ENCODE results near the gene AMIGO3.

AMIGO3 gene

DNA sequence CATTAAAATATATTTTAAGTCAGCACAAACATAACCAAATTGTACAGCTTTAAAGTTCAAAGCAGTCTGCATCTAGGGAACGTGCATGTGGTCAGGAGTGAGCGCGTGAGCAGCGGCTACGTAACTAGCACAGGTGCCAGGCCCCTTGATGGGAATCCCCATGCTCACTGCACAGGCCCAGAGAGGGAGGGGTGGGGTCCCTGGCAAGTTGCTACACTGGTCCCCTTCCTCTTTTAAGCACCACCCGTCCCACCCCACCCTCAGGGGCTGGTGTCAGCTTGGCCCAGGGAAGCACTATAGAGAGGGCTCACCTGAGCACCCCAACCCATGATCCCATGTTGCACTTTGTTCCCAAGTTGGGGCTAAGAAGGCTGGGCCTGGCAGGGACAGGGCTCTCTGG is 5.1 kb upstream of the AMIGO3 start:
- DNase-seq (ENCODE audit: low read depth in 2 of 2): no peak

DNA sequence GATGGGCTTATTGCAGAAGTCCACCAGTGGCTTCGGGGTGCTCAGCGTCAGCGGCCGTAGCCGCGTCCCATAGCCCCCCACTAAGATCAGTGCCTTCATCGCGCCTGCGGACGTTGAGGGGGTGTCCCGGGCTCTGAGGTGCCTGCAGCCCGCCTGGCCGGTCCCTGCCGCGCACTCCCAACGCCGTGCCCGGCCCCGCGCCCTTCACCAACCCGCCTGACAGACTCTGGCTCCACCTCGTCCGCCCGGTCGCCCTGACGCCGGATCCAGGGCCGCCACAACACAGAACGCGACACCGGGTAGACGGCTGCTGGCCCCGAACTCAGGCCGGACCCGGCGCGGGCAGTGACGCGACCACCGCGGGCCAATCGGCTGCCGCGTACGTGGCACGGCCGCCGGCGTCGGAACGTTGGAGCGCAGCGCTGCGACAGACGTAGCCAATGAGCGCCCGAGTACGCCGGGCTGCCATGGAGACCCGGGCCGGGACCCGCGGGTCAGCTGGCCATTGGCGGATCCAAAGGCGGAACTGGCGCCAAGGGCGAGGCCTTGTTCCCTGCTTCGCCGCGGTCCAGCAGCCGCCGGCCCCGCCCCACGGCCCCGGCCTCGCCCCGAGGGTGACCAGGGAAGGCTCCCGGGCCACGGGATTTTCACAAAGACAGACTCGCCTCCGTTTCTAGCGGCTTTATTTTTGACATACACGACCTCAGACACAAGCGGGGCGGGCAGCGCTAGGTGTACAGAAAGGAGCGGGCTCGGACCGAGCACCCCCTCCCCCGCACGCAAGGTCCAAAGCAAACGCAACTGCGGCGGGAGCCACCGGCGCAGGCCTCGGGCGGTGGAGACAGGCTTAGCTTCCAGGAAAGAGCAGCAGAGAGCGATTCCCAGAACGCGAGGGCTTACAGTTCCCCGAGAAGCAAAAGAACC is 4.4 kb upstream of the AMIGO3 start, which contains the start of gene GMPPB:
Gene GMPPB (minus strand): TSS at position 324 of the 924 bp plus-strand sequence. CDS start 225 bp downstream, at position 99.
- peak; percentile 90 to 92 for DNase-seq (ENCODE audit: low read depth in 2 of 2)

DNA sequence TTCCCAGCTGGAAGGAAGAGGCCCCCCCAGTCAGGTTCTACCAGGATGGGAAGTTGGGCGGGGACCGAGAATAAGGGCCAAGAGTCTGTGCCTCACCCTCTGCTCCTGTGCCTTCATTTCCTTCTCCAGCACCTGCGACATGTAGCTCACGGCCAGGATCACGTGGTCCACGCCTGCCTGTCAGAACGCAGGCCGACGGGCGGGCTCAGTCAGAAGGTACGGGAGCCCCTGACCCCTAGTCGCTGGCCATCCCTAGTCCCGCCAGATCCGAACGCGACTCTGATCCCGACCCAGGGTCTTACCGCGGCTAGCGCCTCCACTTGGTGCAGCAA is 3.8 kb upstream of the AMIGO3 start:
- peak; percentile 29 to 46 for DNase-seq (ENCODE audit: low read depth in 2 of 2)

DNA sequence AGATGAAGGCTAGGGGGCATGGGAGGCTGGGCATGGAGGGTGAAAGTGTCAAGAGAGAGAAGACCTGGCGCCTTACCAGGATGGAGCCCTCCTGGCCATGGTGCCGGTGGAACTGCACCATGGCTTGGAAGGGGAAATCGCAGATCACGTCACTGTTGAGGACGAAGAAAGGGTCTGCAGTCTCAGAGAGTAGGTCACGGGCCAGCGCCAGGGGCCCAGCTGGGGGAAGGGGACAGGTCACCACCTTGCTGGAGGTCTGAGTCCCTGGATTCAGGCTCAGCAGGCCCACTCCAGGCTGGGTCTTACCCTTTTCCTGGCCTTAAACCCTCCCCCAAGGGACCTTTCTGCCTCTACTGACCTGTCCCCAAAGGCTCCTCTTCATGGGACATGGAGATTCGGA is 3.4 kb upstream of the AMIGO3 start:
- DNase-seq (ENCODE audit: low read depth in 2 of 2): no peak

DNA sequence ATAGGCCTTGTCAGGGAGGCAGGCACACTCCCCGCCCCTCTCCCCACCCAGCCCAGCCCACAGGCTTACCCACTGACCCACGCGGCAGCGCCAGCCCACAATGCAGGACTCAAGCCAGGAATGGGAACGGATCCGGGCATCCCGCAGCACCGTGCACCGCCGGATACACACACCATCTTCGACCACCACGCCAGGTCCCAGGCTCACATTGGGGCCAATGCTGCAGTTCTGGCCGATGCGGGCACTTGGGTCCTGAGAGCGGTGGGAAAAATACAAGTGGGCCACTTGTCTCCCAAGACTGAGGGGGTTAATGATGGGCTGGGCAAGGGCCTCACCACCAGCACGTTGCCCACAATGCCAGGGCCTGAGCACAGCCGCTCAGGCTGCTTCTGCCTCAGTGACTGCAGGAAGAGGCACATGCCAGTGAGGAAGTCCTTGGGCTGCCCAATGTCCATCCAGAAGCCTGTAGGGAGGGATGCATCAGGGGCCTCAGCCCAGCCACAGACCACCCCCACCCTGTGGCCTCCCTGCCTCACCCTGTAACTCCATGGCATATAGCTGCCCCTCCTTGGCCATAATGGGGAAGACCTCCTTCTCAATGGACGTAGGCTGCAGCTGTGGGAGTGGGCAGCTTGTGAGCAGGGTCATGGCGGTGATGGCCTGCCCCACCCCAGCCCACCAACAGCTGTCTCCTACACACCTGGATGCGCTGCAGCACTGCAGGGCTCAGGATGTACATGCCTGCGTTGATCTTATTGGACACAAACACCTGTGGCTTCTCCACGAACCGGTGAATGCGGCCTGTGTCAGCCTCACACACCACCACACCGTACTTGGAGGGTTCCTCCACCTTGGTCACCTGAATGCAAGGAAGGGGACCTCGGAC is 2.7 kb upstream of the AMIGO3 start:
- DNase-seq (ENCODE audit: low read depth in 2 of 2): no peak

DNA sequence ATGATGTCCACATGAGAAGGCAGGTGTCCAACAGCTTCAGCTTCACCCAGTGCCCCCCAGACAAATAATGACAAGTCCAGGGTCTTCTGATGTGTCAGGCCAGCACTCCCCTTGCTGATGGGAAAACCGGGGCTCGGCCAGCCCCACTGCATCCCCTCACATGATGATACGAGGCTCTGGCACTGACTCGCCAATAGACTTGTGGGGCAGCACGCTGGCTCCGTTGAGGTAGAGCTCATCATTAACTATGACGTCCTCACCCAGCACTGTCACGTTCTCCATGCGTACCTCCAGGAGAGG is 2.1 kb upstream of the AMIGO3 start:
- no peak for DNase-seq (ENCODE audit: low read depth in 2 of 2)

DNA sequence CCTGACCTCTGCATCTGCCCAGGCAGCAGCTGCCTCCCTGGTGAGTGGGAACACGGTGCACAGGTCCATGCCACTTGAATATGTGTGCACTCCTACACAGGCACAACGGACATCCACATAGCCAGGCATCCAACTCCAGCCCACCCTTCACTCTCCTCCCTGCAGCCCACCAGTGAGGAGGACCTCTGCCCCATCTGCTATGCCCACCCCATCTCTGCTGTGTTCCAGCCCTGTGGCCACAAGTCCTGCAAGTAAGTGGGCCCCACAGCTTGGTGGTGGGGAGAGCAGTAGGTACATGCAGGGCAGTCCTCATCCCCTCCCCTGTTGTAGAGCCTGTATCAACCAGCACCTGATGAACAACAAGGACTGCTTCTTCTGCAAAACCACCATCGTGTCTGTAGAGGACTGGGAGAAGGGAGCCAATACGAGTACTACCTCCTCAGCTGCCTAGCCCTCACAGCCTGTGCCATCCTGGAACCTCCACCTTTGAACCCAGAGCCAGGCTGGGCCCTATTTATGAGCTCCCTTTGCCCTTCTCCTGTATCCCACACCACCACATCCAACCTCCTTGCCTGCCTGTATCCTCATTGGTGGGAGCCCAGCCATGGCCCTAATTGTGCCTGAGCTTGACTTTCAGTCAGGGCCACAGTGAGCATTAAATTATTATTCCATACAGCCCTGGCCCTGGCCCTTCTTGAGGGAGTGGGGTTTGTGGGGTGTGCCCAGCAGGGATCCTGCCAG is 1.5 kb upstream of the AMIGO3 start:
- no peak for DNase-seq (ENCODE audit: low read depth in 2 of 2)

DNA sequence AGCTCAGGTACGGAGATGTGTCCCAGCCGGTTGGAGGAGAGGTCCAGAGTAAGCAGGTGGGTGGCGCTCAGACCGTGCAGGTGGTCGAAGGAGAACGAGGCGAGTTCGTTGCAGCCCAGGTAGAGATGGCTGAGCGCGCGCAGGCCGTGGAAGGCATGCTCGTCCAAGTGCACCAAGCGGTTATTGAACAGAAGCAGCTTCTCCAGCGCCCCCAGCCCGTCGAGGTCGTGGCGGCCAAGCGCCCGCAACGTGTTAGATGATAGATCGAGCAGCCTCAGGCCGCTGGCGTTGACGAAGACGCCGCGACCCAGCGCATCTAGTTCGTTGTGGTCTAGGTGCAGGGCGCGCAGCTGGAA is 648 bp downstream of the AMIGO3 start:
- no peak for DNase-seq (ENCODE audit: low read depth in 2 of 2)

DNA sequence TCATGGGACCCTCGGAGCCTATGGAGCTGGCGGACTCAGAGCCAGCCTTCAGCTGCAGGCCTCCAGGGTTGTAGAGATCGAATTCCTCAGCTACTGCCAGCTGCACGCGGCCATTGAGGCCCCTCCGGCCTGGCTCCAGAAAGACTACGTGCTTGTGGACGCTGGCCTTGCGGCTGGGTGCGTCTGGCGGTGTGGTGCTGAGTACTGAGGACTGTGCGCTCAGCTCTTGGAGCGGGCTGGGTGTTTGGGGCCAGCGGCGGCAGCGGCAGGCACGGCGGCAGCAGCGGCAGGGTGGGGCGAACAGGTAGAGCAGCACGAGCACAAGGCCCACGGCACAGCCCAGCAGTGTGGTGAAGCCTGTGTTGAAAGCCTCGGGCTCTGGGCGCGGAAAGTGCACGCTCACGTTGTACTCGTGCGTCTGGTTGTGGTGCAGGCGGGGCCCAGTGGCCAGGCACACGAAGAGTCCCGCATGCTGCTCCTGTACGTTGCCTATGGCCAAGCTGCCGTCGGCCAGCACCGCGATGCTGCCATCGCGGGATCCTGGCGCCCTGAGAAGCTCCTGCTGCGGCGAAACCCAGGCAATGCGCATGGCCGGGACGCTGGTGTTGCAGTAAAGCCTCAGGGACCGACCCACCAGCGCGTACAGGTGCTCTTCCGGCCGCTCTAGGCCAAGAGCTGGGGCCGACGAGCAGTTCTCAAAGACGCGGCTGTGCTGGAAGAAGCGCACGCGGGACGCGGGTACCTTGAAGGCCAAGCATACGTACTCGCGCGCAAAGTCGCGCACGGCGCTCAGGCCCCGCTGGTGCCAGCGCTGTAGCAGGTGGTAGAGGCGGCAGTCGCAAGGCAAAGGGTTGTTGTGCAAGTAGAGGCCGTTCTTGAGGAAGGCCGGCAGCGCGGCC is 1.3 kb downstream of the AMIGO3 start:
- DNase-seq (ENCODE audit: low read depth in 2 of 2): no peak

DNA sequence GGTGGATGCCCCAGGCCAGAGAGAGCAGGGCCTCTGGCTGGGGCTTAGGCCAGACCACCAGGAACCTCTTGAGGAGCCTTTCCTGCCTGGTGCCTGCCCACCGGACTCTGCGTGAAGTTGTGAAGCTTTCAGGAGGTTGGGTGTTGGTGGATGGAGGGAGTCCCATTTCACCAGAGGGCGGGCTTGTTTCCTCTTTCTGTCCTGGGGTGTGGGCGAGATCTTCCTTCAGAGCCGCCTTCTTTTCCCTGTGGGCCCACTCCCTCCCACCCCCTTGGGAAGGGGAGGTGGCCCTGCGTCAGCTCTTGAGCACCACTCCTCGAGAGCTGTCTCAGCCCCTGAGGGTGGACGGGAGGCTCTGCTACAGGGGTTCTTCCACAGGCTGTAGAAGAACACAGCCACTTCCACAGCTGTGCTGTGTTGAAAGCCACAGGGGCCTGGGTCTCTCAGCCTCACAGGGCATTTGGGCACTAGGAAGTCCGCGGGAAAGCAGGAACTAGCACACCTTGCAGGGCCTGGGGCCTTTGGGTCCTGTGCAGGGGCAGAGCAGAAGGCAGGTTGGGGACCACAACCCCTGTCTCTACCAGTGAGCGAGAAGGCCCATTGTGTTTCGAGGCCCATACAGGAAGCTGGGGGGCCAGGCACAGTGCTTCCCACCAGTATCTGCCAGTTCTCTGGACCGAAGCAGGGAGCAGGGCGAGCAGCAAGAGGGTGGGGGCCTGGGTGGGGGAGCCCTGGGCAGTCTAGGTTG is 2.1 kb downstream of the AMIGO3 start:
- no peak for DNase-seq (ENCODE audit: low read depth in 2 of 2)

DNA sequence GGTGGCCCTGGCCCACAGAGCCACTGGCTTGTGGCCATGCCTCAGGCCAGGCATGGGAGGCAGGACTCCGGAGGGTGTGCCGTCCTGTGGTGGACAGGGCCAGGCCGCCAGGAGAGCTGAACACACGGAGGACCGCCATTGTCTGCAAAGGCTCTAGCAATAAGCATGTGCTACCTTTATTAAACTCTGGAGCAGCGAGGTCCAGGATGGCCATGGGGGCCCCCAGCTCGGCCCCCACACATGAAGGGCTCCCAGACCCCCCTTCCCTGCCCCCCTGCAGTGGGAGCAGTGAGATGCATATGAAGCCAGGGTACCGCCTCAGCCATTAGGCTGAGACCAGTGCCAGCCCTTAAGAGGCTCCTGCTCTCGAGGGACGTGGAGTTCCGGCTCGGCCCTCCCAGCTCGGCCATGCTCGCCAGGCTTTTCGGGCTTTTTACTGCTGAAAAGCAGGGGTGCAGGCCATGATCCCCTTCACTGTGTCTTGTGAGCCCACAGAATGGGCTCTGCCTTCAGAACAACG is 2.7 kb downstream of the AMIGO3 start:
- no peak for DNase-seq (ENCODE audit: low read depth in 2 of 2)

DNA sequence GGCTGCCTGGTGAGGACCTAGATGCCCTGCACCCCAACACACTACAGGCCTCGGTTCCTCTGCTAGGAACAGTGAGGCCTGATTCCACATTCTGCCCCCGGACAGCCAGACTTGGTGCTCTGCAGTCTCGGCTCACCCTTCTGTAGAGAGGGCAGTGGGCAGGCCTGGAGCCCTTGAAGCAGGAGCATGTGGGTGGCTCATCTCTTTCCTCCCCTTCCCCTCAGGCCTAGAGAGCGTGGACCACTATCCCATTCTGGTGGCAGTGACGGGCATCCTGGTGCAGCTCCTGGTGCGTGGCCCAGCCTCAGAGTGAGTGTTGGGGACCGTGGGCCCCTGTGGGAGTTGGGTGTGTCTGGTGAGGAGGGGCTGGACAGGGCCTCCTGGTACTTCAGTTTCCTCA is 3.3 kb downstream of the AMIGO3 start:
- no peak for DNase-seq (ENCODE audit: low read depth in 2 of 2)

DNA sequence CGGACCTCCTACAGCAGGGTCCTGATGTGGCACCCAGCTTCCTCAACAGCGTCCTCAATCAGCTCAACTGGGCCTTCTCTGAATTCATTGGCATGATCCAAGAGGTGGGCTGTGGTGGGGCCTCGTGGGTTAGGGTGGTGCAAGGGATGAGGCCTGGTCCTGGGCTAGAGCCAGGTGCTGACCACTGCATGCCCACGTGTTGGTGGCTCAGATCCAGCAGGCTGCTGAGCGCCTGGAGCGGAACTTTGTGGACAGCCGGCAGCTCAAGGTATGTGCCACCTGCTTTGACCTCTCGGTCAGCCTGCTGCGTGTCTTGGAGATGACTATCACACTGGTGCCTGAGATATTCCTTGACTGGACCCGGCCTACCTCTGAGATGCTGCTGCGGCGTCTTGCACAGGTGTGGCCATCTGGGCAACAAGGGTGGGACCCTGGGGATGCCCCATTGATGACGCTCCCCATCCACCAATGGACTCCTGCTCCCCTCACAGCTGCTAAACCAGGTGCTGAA is 3.8 kb downstream of the AMIGO3 start:
- no peak for DNase-seq (ENCODE audit: low read depth in 2 of 2)

DNA sequence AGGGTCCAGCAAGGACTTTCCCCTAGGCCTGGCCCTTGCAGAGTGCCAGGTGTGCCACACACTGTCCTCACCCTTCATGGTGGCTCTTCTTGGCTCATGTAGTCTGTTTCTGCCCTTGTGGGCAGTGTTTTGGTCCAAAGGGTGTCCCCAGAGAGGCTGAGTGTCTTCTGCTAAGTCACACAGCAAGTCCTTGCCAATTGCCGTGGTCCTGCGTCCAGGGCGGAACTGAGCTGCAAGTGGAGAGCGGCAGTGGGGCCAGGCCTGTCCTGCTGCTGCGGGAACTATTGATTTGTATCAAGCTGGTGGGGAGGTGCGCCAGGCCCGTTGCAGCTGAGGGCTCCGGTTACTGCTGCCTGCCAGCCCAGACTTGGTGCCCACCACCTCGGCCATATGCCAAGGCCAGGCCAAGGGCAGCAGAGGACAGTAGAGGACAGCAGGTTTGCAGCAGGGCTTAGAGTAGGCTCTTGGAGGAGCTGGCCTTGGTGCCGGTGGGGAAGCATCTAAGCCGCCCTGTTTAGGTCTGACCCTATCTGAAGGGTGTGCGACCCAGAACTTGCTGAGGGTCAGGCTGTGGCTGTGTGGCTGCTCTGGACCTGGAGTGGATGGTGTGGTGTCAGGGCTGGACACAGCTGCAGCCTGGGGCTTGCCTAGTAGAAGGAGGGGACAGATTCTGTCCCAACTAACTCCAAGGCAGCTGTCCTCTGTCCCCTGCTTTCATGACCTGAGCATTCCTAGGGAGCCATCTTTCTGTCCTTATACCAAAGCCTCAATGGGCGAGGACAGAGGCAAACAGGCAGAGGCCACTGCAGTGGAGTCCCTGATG is 4.5 kb downstream of the AMIGO3 start:
- no peak for DNase-seq (ENCODE audit: low read depth in 2 of 2)

DNA sequence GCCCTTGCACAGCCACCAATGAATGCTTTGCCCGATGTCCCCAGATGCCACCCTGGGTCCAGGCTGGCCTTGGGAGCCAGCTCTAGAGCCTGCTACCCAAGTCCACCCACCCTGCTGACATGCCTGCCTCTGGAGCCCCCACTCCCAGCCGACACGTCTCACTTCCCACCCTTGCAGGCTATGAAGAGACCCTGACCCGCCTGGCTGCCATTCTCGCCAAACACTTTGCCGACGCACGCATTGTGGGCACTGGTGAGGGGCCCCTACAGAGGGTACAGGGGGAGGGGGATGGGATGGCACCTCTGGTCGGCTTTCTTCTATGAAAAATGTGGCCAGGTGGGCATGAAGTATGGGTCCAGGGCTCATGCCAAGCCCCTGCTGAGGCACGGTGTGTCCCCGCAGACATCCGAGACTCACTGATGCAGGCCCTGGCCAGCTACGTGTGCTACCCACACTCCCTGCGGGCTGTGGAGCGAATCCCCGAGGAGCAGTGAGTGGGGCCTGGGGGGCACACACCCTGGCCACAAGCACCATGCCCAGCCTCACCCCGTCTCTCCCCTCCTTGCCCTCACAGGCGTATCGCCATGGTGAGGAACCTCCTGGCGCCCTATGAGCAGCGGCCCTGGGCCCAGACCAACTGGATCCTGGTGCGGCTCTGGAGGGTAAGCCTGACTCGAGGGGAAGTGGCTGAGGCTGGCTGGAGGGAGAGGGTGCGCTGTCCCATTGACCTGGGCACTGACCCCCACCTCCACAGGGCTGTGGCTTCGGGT is 6.0 kb downstream of the AMIGO3 start:
- no peak for DNase-seq (ENCODE audit: low read depth in 2 of 2)

DNA sequence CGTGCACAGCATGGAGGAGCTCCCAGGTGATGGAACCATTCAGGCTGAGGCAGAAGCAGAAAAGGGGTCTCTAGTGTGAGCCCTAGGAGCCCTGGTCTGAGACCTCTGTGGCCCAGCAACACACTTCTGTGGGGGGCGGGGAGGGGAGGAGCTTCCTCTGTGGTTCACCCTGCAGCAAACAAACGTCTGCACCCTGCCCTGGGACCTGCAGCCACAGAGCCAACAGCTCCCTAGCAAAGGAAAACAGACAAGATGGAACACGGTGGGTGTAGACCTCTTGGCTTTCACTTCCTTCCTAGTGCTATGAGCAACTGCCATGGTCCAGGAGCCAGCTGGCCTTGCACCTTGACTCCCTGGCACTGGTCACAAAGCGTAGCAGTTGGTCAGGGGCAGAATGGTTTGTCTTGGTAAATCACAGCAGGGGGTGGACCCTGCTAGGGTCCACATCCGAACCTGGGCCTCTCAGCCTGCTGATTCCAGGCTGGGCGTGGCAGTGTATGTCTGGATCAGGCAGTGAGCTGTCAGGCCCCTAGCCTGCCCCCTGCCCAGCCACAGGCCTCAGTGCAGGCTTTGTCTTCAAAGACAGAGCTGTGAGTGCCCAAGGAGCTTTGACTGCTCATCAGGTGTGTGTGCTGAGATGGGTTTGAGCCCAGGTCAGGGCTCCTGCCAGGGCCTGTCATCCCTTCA is 6.7 kb downstream of the AMIGO3 start:
- DNase-seq (ENCODE audit: low read depth in 2 of 2): no peak

DNA sequence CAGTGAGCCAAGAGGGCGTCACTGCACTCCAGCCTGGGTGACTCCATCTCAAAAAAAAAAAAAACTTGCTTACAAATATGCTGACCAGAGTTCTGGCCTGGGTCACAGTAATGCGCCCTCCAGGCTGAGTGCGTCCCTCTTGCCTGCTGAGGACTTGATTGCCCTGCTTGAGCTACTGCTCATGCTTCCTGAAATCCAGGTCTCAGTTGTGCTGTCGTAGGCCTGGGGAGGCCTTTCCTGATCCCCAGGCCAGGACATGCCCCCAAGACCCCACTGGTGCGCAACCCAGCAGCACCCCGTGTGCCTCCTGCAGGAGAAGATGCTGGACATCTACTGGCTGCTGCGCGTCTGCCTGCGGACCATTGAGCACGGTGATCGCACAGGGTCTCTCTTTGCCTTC is 7.3 kb downstream of the AMIGO3 start:
- DNase-seq (ENCODE audit: low read depth in 2 of 2): no peak

DNA sequence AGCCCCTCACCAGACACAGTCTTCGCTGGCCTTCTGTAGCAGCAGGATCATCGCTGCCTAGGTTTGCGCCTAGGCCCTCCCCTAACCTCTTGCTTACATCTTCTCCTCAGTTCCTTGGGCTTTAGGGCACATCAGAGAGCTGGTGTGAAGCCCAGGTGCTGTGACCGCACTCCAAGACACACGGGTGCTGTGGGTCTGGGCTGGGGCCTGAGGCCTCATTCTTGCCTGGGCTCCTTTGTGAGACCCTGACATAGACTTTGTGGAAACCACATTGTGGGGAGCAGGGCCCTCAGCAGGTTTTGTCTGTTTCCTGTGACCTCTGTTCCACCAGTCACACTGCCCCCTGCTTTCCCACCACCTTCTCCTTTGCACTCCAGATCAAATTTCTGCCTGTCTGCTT is 8.0 kb downstream of the AMIGO3 start:
- no peak for DNase-seq (ENCODE audit: low read depth in 2 of 2)

All from stimulated activated CD4-positive, alpha-beta T cell treated with anti-CD3 and anti-CD28 coated beads, Interleukin-15, amount 100 ng/mL, for 48 hours (primary cell).